GM19395 (cell line): ENCODE data around the gene GYS2.

ENCODE experiments used
- ATAC-seq: cut with Tn5 transposase; IDR thresholded peaks from one replicate; pipeline ENCODE4 v1.9.1; 2021; ENCODE audit warnings: mild to moderate bottlenecking, moderate library complexity; ENCODE audit not compliant: unreplicated experiment

Gene GYS2

DNA sequence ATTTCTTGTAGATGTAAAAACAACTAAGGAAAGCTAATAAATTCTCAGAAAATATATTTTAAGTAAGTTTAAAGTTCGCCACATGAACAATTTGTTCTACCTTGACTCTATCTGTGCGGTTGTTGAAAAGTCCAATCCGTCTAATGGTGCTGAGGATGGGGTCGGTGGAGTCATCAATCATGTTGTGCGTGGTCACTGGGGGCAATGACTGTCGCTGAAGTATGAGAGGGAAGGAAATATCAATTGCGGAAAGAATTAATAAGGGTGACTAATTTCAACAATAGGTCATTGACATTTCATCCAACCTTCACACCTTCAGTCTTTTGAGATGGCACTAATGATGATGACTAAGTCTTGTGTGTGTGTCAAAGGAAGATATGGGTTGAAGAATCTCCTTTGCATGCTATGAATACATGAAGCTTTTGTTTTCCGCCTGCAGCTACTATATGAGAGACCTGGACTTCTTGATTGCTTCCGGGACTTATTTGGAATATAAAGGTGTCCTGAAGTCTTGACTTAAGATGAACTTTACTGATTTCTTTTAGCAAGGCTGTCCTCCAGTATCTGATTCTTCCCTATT is 46.5 kb downstream of the GYS2 start:
- ATAC-seq, result no peak

DNA sequence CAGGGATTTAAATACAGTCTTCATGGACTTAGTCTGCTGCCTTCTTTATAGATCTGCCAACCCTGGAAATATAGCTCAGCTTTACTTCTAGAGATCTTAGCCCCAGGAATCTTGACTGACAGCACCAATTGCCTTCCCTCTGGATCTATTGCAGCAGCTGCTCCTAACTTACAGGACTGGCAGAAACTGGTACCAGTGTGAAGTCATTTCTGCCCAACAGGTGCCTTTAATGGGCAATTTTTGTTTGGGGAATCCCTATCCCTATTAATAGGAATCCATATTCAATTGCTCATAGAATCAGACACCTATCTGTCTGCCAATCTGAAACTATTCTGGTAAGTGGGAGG is 51.3 kb downstream of the GYS2 start:
- no peak for ATAC-seq

DNA sequence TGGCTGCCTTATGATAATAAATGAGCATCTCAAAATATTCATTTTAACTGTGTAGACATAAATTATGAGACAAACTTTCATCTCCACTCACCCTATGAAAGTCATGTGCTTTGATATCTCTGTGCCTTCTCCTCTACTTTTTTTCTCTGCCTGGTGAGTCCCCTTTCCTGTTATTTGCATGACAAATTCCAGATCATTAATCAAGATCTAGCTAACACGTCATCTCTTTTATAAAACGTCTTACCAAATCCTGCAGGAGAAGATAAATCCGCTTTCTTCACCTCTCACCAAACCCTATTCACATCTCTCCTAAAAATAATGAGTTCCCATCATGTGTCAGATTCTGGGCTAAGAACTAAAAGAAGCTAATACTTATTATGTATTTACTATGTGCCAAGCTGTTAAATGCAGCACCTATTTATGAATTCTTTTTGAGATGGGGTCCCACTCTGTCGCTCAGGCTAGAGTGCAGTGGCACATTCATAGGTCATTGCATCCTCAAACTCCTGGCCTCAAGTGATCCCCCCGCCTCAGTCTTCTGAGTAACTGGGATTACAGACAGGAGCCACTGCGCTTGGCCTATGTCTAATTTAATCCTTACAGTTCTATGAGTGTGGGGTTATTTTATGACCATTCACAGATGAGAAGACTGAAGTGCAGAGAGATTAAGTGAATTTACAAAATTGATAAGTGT is 51.9 kb downstream of the GYS2 start:
- ATAC-seq, result no peak

DNA sequence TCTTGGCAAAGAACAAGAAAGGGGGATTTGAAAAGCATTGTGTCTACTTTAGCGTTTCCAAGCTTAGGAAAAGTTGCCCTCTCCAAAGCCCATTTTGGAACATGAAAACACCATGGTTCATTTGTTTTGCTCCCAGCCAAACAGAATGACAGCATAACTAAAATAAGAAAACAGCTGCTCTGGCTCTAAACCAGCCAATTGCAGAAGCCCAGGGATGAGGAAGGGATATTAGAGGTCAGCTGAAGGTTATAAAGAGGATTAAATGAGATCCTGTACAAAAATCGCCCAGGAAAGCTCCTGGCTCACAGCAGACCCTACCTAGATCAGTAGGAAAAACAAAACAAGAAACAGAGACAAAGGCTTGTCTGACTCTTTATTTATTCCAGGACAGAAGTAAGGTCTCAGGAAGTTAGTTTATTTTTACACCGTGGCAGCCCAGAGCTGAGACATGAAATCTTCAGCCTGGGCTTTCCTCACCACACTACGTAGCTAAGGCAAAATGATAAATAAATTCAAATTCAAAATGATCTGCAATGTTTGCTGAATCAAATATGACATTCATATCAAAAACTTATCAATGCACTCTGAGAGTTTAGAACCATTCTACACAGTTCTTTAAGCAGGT is 52.7 kb downstream of the GYS2 start:
- ATAC-seq, result no peak

DNA sequence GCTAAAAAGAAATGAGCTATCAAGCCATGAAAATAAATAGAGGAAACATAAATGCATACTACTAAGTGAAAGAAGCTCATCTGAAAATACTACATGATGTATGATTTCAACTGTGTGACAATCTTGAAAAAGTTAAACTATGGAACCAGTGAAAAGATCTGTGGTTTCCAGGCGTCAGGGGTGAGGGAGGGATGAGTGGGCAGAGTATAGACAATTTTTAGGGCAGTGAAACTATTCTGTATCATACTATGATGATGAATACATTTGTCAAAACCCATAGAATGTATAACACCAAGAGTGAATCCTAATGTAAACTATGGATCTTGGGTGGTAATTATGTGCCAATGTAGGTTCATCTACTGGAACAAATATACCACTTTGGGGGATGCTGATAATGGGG is 57.2 kb downstream of the GYS2 start:
- no peak for ATAC-seq

DNA sequence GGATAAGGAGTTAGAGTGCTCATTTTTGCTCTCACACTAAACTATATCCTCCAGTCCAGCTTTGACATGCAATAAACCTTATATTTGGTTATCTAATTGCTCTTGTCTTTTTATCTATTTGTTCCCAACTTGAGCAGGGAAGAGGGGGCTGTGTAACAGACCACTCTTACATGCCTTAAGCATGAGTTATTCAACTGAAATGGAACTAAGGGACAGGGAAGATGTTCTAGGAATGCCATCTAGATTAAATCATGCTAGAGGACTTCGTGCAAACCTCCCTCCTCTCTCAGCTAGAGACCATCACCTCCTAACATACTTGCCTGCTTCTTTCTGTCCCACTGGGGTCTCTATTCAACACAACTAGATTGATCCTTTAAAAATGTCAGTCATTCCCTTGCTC is 57.9 kb downstream of the GYS2 start:
- no peak for ATAC-seq

DNA sequence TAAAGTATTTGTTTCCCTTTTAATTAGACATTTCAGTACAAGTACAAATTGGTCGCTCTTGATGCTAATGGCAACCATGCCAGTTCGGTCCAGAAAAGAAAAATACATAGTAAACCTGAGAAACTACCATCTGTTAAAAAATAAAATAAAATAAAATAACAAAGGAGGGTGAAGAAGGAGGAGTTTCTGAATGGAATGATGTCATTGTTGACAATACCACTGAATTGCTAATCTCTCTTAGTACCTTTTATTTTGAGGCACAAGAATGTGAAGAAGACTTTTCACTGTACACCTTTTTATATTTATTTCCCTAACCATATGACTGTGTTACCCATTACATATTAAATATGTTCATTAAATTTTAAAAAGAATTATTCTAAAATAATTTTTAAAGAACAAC is 59.1 kb downstream of the GYS2 start:
- no peak for ATAC-seq

DNA sequence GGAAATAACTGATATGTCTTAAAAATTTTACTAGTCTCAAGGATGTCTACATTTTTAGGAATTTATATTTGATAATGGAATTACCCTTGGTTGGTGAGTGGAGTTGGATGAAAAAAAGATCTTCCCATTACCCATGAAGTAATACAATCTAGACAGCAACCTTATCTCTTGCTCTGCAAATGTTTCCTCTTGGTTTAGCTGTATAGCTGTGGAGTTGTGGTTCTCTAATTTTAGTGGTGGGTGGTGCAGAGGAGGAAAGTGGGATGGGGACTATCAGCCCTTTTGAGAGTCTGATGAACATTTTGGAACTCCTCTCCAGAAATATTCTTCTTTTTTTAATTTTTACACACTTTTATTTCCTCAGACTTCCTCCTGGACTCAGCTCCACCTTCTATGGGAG is 61.5 kb downstream of the GYS2 start:
- no peak for ATAC-seq

DNA sequence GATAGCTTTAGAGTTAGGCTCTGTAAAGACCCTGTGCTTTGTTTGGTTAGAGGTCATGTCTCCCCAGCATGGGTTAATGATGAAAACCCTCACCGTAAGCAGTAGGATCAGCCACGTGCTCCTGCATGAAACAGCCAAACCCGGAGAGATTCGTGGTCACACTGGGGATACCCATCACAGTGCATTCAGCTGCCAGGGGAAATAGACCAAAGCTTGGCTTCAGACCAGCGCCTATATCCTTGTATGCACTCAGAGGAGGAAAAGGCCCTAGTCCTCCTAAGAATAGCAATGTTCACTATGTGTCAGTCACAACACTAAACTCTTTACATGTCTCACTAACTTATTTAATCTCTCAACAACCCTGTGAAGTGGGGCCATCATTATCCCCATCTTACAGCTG is 62.2 kb downstream of the GYS2 start:
- ATAC-seq, result no peak

DNA sequence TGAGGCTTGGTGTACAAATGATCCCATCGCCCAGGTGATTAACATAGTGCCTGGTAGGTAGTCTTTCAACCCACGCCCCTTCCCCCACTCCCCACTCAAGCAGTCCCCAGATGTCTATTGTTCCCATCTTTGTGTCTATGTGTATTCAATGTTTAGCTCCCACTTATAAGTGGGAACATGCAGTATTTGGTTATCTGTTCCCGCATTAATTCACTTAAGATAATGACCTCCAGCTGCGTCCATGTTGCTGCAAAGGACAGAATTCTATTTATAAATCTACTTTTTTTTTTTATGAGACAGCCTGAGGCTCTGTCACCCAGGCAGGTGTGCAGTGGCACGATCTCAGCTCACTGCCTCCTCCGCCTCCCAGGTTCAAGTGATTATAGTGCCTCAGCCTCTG is 62.9 kb downstream of the GYS2 start:
- ATAC-seq, result no peak

DNA sequence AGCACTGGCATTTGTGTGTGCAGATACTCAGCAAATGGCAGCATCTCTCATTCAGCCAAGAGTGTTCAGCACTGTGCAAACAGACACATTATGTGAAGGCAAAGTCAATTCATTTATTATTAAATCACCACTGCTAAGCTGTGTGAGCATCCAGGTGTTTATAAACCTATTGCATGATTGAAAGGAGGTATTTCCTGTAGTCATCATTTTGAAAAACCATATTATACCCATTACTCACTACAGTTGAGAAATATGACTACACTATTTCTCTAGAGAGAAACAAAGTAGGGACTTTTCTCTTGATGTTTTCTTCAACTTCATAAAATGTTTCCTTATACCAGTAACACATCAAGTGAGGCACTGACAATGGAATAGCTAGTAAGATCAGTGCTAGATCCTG is 64.8 kb downstream of the GYS2 start:
- no peak for ATAC-seq

DNA sequence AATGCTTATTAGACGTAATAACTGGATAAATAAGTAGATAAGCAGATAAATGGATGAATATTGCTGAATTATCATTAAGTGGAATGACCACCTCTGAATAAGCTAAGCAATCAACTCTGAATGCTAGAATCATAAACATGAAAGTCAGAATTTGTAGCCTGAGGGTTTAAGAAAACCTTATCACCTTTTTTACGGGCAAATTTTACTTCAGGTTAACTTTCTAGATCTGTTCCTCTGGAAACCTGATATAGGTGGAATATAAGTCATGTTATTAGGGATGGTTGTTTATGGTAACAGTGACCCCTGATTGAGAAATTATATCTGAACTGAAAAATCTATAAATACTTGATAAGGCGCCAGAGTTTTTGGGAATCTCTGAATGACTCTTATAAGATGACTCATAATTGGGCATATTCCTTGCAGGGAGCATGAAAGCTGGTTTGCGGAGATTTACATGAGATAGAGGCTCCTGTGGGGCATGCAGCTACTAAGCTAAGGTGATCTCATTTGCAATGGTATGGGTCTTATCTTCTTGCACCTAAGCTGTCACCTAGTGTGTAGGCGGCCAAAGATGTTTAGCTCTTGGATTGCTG is 66.5 kb downstream of the GYS2 start:
- no peak for ATAC-seq

DNA sequence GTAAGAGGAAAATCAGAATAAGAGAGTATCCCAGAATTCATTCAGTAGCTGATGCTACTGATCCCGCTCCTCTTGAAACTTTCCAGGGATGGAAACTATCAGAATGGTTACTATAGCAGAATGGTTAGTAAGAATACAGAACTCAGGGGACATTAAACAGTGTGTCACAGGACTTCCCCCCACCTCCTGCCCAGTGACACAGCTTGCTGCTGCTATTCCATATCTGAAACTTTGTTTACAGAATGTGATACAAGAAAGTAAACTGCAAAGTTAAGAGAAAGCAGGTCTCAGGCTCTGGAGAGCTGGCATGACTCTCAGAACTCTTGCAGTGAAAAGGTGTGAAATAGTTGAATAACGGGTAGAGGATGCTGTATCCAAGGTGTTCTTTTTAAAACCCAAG is 75.2 kb downstream of the GYS2 start:
- no peak for ATAC-seq

DNA sequence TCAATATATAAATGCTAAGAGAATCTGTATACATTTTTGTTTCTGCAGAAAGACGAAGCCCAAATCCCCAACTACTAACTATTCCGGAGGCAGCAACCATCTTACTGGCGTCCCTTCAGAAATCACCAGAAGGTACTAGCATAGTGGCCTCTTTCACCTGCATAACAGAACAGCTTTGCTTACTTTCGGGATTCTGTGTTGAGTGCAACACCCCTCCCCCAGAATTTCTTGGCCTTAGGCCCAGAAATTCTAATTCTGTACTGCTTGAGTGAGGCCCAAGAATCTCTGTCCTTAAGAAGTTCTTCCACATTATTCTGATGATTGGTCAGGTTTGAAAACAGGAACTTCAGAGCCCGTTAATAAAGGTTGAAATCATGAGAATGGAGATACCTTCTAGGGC is 75.7 kb downstream of the GYS2 start:
- ATAC-seq, result no peak

DNA sequence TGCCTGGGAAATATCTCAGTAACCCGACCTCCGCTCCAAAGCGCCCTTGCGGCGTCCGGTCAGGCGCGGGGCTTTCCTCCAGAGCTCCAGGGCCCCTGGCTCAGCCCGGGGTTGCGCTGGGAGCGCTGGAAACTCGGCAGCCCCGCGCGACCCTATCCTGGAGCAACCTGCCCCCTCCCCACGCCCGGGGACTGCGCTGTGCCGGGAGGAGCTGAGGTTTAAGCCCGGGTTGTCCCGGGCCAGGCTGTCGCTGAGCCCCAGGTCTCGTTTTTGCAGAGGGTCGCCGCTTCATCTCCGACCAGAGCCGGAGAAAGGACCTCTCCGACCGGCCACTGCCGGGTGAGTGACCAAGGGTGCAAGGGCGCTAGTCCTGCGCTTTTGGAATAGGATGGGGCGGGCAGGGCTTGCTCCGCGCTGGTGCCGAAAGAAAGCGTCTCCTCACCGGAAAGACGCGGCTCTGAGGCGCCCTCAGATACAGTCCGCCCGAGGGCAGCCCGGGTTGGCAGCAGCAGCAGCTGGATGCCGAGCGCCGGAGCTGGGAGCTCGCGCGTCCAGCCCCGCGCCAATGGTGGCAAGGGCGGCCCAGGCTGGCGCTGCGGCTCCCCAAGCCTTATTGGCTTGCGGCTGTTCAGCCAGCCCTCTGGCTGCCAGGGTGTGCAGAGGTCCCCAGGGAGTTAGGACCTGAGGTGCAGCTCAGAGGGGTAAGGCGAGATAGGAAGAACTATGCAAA is 77.0 kb downstream of the GYS2 start:
- ATAC-seq, result peak; percentile 91

DNA sequence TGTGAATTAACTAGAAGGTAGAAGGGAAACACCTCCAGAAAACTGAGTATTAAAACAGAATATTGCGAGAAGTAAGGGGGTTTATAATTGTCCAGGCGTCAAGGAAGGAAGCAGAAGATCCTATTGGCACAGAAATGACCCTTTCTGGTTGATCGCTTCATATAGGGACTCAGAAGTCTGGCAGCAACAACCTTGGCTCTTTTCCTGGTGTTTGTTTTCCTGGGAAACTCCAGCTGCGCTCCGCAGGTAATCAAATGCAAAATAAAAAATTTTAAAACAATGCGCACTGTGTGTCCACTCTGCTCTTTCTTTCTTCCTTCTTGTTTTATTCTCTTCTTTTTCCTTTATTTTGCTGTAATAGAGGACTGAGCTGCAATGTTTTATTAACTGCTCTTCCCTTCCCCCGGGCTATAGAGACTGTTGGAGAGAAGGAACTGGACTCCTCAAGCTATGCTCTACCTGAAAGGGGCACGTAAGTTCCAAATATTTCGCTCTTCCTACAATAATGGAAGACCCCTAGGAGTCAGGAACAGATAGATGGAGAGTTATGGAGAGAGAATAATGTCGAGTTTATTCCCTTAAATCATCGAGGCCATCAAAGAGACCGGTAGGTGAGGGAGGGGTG is 77.8 kb downstream of the GYS2 start:
- ATAC-seq, result no peak

DNA sequence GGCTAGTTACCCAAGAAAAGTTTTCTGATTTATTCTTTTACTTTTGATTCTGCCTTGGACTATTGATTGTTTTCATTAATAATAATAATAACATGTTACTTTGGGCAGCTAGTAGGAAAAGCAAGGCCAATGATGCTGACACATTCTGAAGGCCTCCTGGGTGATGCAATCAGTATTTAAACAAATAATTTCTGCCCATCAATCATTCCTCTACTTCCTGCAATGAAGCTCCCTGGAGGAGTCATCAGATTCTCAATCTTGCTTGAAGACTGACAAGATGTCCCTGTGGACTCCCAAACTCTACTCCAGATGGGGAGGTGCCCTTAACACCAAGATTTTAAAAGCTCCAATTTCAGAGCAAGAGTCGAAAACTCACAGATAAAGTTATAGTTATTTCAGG is 78.6 kb downstream of the GYS2 start, which contains the start of gene SPX:
SPX (plus strand) TSS at position 244 of the 400 bp plus-strand sequence. CDS start 177 bp downstream, outside the sequence.
- ATAC-seq, result no peak

DNA sequence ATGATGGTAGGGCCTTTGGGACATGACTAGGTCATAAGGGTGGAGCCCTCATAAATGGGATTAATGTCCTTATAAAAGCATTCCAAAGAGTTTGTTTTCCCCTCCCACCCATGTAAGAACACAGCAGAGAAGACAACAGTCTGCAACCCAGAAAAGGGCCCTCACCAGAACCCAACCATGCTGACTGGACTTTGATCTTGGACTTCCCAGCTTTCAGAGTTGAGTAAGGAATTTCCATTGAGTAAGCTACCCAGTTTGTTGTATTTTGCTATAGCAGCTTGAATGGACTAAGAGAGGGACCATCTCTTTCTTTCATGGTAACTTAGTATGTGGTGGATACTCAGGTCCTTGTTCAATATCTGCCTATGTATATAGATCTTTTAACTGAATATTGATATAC is 81.5 kb downstream of the GYS2 start:
- no peak for ATAC-seq

DNA sequence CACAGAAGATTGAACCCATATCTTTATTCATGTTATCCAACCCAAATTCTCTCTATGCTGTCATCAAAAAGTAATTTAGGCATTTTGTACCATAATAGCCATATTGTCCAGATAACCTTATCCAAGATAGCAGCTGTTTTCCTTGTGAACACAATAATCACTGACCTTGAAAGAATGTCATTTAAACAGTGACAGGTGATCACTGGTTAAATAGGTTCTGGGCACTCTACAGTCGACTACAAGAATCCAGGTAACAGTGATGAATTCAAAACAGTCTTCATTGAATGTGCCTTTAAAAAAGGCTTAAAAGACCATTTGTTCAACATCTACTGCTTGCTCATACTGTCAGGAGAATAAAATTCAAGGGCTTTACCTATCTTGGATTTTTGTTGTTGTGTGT is 83.1 kb downstream of the GYS2 start:
- ATAC-seq, result no peak

DNA sequence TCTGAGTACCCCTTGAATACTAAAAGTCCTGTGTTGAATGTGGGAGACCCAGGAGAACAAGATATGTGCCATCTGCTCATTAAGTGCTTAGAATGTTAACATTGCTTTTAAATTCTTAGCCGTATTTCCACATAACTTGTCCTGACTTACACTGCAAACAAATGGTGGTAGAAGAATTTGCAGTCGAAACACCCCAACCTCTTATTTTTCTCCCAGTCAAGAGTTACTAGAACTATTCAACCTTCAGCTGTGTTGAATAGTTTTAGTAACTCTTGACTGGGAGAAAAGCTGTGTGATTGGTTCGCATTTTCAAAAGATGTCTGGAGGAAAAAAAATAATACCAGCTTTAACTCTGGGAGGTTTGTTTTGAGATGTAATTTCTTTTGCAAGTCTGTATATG is 86.2 kb downstream of the GYS2 start:
- no peak for ATAC-seq

DNA sequence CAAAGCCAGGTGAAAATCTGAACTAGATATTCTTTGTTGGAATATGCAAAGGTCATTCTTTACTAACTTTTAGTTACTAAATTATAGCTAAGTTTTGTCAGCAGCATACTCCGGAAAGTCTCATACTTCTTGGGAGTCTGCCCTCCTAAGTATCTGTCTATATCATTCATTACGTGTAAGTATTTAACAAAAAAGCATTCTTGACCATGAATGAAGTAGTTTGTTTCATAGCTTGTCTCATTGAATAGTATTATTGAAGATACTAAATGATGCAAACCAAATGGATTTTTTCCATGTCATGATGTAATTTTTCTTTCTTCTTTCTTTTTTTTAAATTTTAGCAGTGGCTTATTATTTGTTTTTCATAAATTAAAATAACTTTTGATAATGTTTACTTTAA is 88.4 kb downstream of the GYS2 start:
- no peak for ATAC-seq
